IPS-18a (cell line): ENCODE results near the gene SORCS2.

ENCODE experiments used
- H3K27ac ChIP-seq: one replicate; pipeline ENCODE4 v1.5.1; 2013; ENCODE audit warnings: low read length
- H3K27me3 ChIP-seq: one replicate; pipeline ENCODE4 v1.6.1; 2013; ENCODE audit warnings: mild to moderate bottlenecking, low read length; ENCODE audit not compliant: control insufficient read depth, insufficient read depth
- H3K36me3 ChIP-seq: one replicate; pipeline ENCODE4 v1.6.1; 2013; ENCODE audit warnings: low read depth, low read length; ENCODE audit not compliant: control insufficient read depth
- H3K4me1 ChIP-seq: one replicate; pipeline ENCODE4 v1.6.1; 2013; ENCODE audit warnings: low read depth, low read length; ENCODE audit not compliant: control insufficient read depth
- H3K4me3 ChIP-seq: one replicate; pipeline ENCODE4 v1.5.1; 2013; ENCODE audit warnings: low read length
- H3K9ac ChIP-seq: one replicate; pipeline ENCODE4 v1.6.1; 2013; ENCODE audit warnings: mild to moderate bottlenecking, low read length, moderate library complexity
- H3K9me3 ChIP-seq: one replicate; pipeline ENCODE4 v1.6.1; 2013; ENCODE audit warnings: low read depth, low read length; ENCODE audit not compliant: control insufficient read depth

Gene SORCS2

DNA sequence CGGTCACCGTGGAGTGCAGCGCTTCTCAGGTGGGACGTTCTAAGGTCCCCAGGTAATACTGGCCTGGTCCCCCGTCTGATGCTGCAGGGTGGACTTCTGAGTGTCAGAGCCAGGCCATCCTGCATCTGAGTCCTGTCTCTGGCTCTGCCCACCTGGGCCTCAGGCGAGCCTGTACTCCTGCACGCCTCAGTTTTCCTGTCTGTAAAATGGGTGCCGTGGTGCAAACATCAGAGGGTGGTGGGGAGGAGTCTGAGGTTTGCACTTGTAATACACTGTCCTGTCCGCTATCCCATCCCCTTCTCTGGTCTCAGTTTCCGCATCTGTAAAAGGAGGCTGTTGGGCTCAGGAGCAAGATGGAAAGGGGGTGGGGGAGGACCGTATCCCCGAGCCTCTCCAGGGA lies 41.3 kb downstream of the SORCS2 start:
- H3K4me1 ChIP-seq = no peaks in the 10 kb centered on the region
- no peaks in the 10 kb centered on the region for H3K9me3 ChIP-seq
- no peak overlapping the region for H3K4me3 ChIP-seq
- no peak overlapping the region for H3K9ac ChIP-seq
- no peak overlapping the region for H3K27ac ChIP-seq
- H3K27me3 ChIP-seq = no peaks in the 10 kb centered on the region
- no peaks in the 10 kb centered on the region for H3K36me3 ChIP-seq

DNA sequence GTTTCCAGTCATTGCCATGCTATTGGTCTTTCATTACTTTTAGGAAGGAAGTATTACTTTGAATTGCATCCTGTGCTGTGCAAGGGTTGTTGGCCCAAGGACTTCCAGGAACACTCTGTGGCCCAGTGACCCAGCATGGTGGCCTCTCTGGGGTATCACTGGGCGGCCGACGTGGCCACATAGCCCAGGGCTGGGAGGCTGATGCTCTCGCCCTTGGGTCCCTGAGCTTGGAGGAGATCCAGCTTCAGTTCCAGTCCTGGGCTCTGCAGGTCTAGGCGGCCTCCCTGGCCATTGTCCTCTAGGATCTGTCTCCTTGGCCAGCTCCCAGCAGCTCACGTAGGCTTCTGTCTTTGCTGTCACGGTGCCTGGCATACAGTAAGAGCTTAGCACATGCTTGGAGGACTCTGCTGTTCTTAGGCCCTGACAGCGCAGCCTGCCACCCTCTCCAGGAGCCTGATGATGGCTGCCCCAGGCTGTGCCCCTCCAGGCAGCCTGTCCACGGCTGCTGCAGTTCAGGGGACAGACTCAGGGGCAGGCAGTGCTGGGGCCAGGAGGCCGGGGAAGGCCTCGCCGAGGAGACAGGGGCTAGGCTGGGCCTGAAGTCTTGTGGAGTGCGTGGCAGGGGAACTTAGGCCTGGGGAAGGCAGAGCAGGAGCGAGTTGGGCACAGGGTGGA lies 42.2 kb downstream of the SORCS2 start:
- no peaks in the 10 kb centered on the region for H3K4me1 ChIP-seq
- H3K4me3 ChIP-seq = no peak overlapping the region
- H3K9me3 ChIP-seq = no peaks in the 10 kb centered on the region
- H3K27me3 ChIP-seq = no peaks in the 10 kb centered on the region
- H3K9ac ChIP-seq = no peak overlapping the region
- no peaks in the 10 kb centered on the region for H3K36me3 ChIP-seq
- no peak overlapping the region for H3K27ac ChIP-seq

DNA sequence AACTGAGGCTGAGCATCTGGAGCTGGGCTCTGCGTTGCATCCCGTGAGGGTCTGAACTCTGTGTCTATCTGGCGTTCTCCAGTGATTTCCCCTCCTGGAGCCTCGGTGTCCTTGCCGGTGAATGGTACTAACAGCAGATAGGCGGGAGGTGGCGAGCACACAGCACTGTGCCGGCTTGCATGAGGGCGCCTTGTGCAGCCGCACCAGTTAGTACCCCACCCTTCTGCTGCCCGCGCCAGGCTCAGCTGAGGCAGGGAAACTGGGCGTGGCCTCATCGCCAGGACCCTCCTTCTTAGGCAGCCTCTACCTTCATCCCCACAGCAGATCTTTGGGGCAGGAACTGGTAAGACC lies 42.7 kb downstream of the SORCS2 start:
- H3K9me3 ChIP-seq = no peaks in the 10 kb centered on the region
- no peaks in the 10 kb centered on the region for H3K36me3 ChIP-seq
- H3K9ac ChIP-seq = no peak overlapping the region
- no peak overlapping the region for H3K4me3 ChIP-seq
- H3K27ac ChIP-seq = no peak overlapping the region
- no peaks in the 10 kb centered on the region for H3K4me1 ChIP-seq
- no peaks in the 10 kb centered on the region for H3K27me3 ChIP-seq

DNA sequence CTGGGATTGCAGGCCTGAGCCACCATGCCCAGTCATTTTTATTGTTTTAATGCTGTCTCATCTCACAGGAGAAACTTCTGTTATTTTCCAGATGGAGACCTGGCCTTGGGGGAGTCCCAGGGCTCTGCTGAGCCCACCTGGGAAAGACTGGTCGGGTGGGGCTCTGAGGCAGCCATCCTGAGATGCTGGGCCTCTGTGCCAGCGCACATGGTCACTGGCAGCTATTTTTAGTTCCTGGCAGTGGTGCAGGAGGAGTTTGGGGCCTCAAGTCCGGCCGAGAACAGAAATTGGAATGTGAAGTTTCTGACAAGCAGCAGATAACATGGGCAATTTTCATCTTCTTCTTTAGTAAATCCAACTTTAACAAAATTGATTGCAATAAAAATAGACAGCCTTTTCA lies 44.5 kb downstream of the SORCS2 start:
- no peaks in the 10 kb centered on the region for H3K9me3 ChIP-seq
- no peaks in the 10 kb centered on the region for H3K4me1 ChIP-seq
- H3K27ac ChIP-seq = no peak overlapping the region
- H3K9ac ChIP-seq = no peak overlapping the region
- no peaks in the 10 kb centered on the region for H3K27me3 ChIP-seq
- H3K4me3 ChIP-seq = no peak overlapping the region
- H3K36me3 ChIP-seq = no peaks in the 10 kb centered on the region

- H3K4me3 ChIP-seq = no peak overlapping the region
- no peaks in the 10 kb centered on the region for H3K9me3 ChIP-seq
- H3K36me3 ChIP-seq = no peaks in the 10 kb centered on the region
- no peak overlapping the region for H3K27ac ChIP-seq
- H3K9ac ChIP-seq = no peak overlapping the region
- no peaks in the 10 kb centered on the region for H3K4me1 ChIP-seq
- no peaks in the 10 kb centered on the region for H3K27me3 ChIP-seq
These were observed 45.5 kb downstream of the SORCS2 start for GRCh38 chr4:7237873-7238272.

DNA sequence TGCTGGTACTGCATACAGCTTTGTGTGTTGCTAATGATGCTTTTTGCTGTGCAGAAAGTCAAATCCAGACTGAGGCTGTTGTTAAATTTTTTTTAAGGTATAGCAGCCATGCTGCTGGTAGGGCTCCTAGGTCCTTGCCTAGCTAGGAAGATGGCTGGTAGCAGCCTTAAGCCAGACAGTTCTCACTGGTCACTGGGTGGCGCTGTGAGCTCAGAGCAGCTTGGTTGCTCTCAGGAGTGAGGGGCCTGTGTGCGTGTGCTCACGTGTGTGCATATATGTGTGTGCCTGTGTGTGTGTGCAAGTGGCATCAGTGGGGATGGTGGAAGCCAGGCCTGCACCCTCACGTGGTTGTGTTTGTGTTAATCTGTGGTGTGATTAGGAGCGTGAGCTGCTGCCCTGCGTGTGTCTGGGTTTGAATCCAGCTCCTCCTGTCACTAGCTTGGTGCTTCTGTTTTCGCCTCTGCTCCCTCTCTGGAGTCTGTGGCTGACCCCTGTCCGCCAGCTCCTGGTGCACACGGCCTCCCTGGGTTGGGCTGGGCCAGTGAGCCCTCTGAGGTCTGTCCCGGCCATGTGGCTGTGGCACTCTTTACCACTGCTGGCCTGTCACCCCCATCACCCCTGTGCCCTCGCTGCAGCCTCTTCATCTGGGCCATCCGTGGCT lies 46.1 kb downstream of the SORCS2 start:
- H3K27me3 ChIP-seq = no peaks in the 10 kb centered on the region
- no peak overlapping the region for H3K27ac ChIP-seq
- H3K9ac ChIP-seq = no peak overlapping the region
- no peaks in the 10 kb centered on the region for H3K36me3 ChIP-seq
- H3K4me1 ChIP-seq = no peaks in the 10 kb centered on the region
- no peak overlapping the region for H3K4me3 ChIP-seq
- H3K9me3 ChIP-seq = no peaks in the 10 kb centered on the region

GRCh38 chr4:7239101-7239820 lies 46.9 kb downstream of the SORCS2 start:
- H3K4me3 ChIP-seq = no peak overlapping the region
- H3K27ac ChIP-seq = no peak overlapping the region
- H3K9ac ChIP-seq = no peak overlapping the region
- no peaks in the 10 kb centered on the region for H3K36me3 ChIP-seq
- H3K27me3 ChIP-seq = no peaks in the 10 kb centered on the region
- H3K9me3 ChIP-seq = no peaks in the 10 kb centered on the region
- H3K4me1 ChIP-seq = no peaks in the 10 kb centered on the region

DNA sequence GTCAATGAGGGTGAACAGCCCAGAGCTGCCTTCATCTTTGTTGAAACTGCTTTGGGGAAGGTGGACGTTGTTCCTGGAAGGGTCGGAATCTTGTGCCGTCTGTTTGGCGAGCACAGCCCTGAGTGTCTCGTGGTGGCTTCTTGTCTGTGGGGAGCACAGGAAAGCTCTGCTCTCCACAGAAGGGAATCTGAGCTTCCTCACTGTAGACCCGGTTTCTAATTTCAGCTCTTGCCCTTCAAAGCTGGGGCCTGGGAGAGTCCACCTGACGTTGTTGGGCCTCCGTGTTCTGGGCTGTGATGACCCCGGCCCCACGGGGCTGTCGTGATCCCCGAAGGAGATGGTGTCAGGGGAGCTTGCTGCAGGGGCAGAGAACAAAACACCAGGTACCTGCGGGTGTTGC lies 47.5 kb downstream of the SORCS2 start:
- H3K27me3 ChIP-seq = no peaks in the 10 kb centered on the region
- no peak overlapping the region for H3K9ac ChIP-seq
- no peaks in the 10 kb centered on the region for H3K4me1 ChIP-seq
- H3K36me3 ChIP-seq = no peaks in the 10 kb centered on the region
- no peak overlapping the region for H3K27ac ChIP-seq
- no peaks in the 10 kb centered on the region for H3K9me3 ChIP-seq
- H3K4me3 ChIP-seq = no peak overlapping the region

GRCh38 chr4:7240306-7240705 lies 48.0 kb downstream of the SORCS2 start:
- Histone ChIP-seq H3K27ac (no peak overlapping the region), H3K36me3 (no peaks in the 10 kb centered on the region), H3K9me3 (no peaks in the 10 kb centered on the region), H3K9ac (no peak overlapping the region), H3K4me1 (no peaks in the 10 kb centered on the region), H3K4me3 (no peak overlapping the region), H3K27me3 (no peaks in the 10 kb centered on the region)

DNA sequence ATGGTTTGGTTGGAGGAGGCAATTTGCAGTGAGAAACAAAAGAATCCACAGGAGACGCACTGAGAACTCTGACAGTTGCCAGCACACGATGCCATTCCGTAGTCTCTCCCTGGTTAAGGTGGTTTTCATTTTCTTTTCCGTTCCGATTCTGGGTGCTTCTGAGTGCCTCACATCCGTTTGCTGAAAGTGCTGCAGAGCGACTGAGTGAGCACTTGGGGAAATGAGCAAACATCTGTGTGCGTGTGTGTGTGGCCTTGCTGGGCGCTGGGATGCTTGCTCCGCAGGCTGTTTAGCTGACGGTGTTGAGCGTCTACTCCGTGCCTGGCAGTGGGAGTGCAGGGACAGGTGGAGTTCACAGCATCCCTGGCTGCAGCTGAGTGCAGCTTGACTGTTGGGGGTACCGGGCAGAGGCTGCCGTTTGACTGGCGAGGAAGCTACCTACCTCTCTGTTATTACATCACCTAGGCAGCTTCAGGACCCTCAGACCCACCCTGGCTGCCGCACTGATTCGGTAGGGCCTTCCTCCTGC lies 49.3 kb downstream of the SORCS2 start:
- Histone ChIP-seq H3K27ac (no peak overlapping the region), H3K9ac (no peak overlapping the region), H3K9me3 (no peaks in the 10 kb centered on the region), H3K36me3 (no peaks in the 10 kb centered on the region), H3K27me3 (no peaks in the 10 kb centered on the region), H3K4me1 (no peaks in the 10 kb centered on the region), H3K4me3 (no peak overlapping the region)

- no peak overlapping the region for H3K9ac ChIP-seq
These were observed 50.4 kb downstream of the SORCS2 start for GRCh38 chr4:7242766-7243165.

More at GRCh38 chr4:7242766-7243165, 50.4 kb downstream of the SORCS2 start:
- Histone ChIP-seq H3K9me3 (no peaks in the 10 kb centered on the region), H3K4me3 (no peak overlapping the region), H3K4me1 (no peaks in the 10 kb centered on the region), H3K27ac (no peak overlapping the region), H3K27me3 (no peaks in the 10 kb centered on the region), H3K36me3 (no peaks in the 10 kb centered on the region)
